Measurements from ENCODE around the gene TNRC18.
"Not testable (repeated sequence)": the region's sequence is repeated elsewhere in the genome, so short reads cannot be mapped to it uniquely, and the experiment has no call there.

Gene TNRC18

DNA sequence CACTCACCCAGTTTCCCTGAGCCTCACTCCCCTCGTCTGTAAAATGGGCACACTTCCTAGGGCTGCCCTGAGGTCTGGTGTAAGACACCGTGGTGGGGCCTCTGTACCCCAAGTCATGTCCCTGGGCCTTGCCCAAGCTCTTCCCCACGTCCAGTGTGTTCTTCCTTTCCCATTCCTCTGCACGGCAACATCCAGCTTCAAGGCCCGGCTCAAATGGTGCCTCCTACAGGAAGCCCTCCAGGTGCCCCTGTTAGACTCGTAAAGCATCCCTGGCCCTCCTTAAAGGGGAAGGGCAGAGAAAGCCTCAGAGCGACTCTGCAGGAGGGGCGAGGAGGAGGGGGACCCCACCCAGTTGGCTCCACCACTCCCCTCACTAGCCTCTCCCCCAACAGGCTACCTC is 132.3 kb downstream of the TNRC18 start:
- DNase-seq (ENCODE audit: low spot score) = no peak

DNA sequence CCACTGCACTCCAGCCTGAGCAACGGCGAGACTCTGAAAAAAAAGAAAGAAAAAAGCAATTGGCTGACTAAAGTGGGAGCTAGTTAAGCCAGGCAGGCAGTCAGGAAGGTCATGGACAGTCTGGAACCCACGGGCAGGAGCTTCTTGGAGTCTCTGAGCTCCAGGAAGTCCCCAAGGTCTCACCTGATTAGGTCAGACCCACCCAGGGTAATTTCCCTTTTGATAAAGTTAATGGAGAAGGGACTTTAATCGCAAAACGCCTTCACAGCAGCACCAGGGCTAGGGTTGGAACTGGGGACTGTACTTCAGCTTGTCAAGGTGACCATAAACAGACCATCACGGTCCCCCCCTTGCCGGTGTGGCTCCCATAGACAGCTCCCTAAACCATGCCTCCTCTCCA is 134.3 kb downstream of the TNRC18 start:
- no peak for DNase-seq (ENCODE audit: low spot score)

DNA sequence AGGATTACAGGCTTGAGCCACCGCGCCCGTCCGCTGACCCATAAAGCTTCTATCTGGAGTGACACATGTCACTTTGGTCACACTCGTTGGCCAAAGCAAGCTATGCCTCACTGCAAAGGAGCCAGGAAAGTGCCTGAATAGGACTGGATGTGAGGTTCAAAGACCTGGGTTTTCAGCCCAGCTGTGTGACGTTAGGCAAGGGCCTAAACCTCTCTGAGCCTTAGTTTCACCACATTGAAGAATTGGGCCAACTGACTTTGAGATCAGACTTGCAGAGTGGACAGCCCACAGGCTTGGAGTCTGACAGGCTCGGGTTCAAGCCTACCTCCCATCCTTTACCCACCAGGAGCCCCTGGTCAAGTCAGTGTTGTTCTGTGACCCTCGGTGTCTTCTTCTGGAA is 135.1 kb downstream of the TNRC18 start:
- not testable (repeated sequence) for DNase-seq (ENCODE audit: low spot score)

DNA sequence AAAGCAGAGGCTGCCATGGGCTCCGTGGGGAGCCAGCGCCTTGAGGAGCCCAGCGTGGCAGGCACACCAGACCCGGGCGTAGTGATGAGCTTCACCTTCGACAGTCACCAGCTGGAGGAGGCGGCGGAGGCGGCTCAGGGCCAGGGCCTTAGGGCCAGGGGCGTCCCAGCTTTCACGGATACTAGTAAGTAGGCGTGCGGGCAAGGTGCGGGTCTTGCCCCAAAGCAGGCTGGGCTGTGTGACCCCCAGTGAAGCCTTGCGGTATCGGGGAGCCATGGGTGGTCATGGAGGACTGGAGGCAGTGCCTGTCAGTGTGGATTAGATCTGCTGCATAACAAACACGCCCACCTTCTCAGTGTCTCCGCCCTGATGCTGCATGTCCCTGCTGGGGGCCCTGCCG is 135.8 kb downstream of the TNRC18 start:
- DNase-seq (ENCODE audit: low spot score) = no peak

DNA sequence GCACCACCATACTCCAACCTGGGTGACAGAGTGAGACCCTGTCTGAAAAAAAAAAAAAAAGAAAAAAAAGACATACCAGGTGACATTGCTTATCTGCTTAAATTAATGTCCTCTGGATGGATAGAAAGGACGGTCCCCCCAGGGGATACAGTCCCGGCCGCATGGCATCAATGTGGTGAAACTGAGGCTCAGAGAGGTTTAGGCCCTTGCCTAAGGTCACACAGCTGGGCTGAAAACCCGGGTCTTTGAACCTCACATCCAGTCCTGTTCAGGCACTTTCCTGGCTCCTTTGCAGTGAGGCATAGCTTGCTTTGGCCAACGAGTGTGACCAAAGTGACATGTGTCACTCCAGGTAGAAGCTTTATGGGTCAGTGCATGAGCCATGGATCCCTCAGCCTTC is 136.3 kb downstream of the TNRC18 start:
- not testable (repeated sequence) for DNase-seq (ENCODE audit: low spot score)

DNA sequence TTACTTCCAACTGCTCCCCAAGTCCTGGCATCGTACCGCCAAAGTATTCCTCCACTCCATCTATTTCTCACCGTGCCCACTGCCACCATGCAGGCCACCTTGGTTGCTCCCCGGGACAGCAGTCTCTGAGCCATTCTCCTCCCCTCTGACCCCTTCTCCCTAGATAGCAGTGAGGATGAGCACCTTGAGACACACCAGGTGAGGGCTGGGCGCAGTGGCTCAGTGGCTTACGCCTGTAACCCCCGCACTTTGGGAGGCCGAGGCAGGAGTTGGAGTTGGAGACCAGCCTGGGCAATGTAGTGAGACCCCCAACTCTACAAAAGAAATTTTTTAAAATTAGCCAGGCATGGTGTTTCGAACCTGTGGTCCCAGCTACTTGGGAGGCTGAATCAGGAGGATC is 136.7 kb downstream of the TNRC18 start:
- no peak for DNase-seq (ENCODE audit: low spot score)

DNA sequence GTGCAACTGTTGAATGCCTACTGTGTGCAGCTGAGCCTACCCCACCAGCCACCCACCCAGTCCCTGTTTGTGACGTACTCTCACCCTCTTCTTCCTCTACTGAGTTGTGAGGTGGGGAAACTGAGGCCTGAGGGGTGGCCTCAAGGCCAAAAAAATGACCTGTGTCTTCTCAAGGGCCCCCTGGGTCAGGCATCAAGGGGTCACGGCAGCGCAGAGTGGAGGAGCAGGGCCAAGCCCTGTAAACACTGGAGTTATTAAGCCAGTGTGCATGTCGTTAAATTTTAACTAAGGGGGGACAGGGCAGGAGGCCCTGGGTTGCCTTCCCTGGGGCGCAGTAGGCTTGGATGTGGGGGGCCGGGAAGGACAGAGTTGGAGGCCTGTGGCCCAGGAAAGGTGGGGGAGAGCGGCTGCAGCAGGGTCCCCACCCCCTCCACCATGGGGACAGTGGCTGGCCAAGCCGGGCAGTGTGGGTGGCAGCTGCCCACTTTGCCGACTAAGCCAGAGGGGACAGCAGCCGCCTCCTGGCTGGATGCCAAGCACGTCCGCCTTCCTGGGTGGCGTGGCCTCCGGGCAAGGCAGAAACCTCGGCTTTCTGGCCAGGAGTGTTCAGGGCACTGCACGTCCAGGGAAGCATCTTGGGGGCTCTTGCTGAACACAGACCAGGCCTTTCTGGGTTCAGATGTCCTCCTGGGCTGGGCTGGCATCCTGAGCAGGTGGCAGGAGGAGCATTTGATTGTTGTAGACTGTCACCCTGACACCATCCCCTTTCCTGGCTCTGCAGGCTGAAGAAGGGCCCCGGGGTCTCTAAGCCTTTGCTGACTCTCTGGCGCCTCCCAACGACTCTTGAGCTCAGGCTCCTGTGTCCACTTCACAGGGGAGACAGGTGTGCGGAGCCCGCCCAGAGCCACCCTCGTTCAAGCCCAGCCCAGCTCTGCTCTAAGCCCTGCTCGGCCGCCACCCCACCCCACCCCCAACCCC is 139.0 kb downstream of the TNRC18 start:
- DNase-seq (ENCODE audit: low spot score) = no peak

DNA sequence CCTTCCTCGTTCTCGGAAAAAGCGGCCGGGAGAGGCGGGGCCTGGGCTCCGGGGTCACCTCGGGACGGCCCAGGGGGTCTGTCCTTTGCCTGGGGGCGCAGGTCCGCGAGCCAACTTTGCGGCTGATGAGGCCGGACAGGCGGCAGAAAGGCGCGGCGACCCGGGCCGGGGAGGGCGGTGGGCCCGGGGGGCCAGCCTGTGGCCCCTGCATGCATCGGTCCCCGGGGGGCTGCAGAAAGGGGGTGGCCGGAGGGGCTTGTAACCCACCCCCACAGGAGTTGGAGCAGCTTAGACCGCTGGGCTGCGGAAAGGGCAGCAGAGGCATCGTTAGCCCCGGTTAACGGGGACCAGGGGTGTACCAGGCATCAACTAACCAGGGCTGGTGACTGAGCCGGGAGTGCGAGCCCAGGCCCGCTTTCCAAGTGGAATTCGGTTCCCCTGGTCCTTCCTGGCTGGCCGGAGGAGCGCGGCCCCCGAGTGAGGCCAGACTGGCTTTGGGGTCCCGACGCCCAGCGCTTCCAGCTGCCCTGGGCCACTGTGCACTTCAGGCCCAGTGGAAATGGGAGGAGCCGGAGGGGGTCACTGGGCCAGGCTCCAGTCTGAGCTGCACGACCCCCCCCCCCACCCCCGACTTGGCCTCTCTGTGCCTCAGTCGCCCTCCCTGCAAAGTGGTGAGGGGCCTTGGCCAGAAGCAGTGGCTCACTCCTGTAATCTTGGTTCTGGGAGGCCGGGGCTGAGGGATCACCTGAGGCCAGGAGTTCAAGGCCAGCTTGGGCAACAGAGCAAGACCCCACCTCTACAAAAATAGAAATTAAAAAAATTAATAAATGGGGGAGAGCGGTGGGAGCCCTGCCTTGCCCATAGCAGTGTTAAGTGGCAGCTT is 140.0 kb downstream of the TNRC18 start:
- no peak for DNase-seq (ENCODE audit: low spot score)

DNA sequence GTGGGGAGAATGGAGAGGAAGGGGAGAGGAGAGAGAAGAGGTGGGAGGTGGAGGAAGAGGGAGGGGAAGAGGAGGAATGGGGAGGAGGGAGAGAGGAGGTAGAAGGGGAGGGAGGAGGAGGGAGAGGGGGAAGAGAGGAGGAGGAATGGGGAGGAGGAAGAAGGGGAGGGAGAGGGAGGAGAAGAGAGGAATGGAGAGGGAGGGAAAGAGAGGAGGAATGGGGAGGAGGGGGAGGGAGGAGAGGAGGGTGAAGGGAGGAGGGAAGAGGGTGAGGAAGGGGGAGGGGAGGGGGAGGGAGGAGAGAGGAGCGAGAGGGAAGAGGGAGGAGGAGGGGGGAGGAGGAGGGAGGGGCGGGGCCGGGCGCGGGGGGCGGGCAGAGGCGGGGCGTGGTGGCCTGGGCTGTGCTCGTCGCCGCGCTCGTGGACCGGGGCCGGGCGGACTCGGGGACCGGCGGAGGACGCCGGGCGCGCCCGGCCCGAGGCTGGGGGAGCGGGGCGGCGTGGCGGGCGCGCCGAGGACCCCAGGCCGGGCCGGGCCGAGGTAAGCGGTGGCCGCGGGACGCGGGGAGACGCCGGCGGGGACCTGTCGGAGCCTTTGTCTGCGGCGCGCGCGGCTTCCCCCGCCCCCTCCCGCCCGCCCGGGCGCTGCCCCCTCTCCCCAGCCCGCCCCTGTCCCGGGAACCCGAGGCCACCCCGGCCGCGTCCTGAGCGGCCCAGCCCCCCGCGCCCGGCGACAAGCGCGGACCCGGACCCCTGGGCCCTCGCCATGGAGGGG is 140.9 kb downstream of the TNRC18 start, which contains the start of gene SLC29A4:
SLC29A4 (plus strand) TSS at position 401 of the 774 bp plus-strand sequence. CDS start 4,874 bp downstream, outside the sequence.
- DNase-seq (ENCODE audit: low spot score) = peak; percentile 23

DNA sequence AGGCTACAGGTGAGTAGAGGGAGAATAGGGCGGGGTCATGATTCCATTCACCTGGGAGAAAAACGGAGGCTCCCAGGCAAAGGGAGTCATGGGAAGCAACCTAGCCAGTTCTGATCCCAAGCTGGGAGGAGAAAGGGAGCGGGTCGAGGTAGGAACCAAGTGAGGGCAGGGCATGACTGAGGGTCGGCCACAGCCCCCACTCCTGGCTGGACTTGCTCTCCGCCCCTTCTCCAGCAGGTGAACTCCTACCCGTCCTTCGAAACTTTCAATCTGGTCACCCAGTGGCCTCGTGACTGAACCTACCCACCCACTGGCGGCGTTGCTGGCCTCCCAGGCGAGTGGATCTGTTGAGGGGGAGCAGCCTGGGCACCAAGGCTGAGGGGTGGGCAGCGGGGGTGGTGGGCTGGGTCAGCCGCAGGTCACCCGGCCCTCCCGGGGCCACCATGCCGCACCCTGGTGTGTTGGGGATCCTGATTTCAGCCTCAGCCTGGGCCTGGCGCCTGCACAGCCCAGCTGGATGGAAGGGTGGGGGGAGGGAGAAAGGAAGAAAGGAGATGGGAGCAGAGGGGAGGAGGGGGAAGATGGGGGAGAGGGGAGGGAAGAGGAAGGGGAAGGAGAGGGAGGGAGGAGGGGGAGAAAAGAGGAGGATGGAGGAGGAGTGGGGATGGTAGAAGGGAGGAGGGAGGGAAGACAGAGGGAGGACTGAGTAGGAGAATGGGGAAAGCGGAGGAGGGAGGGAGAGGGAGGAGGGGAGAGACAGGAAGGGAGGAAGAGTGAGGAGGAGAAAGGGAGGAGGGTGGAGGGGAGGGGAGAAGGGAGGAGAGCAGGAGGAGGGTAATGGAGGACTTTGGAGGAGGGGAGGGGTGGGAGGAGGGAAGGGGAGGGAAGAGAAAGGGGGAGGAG is 141.8 kb downstream of the TNRC18 start:
- DNase-seq (ENCODE audit: low spot score) = not testable (repeated sequence)

DNA sequence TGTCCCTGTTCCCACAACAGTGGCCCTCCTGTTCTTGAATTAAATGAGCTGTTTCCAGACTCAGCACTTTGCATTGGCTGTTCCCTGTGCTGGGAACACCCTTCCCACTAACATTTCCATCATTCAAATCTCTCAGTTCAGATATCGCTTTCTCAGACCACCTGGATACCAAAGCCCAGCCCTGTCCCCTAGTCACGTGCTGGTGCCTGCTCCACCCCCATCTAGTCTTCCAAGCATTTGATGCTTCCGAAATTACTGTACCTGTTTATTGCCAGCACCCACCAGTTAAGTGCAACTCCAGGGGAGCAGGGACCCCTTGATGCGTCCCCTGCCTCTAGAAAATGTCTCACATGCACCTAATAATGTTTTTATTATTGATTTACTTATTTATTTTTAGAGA is 143.9 kb downstream of the TNRC18 start:
- no peak for DNase-seq (ENCODE audit: low spot score)

DNA sequence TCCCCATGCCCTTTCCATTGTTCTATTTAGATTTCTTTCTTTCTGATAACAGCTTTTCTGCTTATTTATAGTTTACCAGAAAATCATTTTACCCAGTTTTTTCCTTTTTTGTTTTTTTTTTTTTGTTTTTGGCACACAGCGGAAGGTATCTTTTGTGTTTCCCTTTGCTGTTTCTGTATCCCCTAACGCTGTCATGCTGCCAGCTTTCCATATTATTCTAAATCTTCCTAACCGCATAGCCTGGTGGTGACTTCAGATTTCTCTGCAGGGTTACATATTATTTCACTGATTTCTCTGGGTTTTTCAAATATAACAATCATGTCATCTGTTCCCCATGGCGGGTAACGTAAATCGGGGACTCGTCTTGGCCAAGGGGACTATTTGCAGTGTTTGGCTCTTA is 144.9 kb downstream of the TNRC18 start:
- DNase-seq (ENCODE audit: low spot score) = no peak

DNA sequence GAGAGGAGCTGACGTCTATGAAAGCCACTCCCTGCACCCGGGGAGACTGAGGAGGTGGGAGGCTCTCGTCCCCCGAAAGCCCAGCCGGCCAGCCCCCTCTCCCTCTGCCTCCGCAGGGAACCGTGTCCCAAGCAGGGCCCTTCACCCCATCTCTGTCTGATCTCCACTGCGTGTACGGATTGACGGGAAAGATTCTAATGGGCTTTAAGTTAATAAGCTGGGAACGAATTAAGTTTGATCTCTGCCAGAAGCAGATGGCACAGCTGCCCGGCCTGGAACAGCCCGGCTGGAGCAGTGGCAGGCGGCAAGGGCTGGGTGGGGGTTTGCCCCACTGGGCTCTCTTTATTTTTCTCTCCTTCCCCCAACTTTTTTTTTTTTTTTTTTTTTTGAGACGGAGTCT is 147.0 kb downstream of the TNRC18 start:
- DNase-seq (ENCODE audit: low spot score) = no peak

DNA sequence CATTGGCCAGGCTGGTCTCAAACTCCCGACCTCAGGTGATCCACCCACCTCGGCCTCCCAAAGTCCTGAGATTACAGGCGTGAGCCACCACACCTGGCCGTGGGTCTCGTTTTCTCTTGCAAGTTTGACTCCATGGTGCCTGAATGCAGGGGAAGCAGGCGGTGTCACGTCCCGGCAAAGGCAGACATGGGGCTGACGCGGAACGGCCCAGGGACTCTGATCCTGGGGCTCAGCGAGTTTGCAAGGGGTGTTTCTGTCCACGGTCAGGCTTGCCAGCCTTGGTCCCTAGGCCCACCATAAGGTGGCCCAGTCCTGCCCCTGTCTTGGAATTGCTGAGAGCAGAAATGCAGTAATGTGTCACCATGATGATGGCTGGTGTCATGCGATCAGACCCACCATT is 147.5 kb downstream of the TNRC18 start:
- DNase-seq (ENCODE audit: low spot score) = not testable (repeated sequence)

DNA sequence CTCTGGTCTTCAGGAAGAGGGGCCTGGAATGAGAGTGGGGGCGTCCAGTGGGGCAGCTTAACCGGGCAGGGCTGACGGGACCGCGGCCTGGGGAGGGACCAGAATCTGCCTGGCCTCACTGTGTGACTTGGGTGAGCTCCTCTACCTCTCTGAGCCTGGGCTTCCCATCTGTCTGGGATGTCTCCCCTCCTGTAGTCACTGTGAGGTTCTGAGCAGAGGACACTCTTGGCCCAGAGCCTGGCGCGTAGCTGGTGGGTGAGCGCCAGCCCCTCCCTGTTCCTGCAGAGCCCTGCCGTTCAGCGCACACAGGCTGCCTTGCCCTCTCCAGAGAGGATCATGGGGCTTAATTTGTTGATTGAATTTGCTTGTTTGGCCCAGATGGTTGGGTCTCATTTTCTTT is 148.1 kb downstream of the TNRC18 start:
- DNase-seq (ENCODE audit: low spot score) = not testable (repeated sequence)

DNA sequence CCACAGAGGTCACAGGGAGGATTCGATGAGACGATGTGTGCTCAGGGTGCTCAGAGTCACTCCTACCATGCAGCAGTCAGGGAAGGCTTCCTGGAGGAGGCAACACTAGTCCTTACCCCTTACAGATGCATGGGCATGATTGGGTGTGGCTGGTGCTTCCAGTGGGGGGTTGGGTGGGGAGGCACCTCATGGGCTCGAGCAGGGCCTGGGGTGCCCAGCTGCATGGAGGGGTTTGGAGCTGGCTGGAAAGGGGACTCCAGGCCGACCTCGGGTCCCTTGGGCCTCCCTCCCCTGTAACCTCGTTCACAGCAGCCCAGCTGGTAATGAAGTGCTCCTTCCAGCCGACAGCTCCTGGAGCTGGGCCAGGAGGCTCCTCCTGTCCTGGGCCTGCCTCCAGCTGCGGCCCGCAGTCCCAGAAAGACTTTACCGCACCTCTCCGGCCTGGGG is 148.6 kb downstream of the TNRC18 start:
- not testable (repeated sequence) for DNase-seq (ENCODE audit: low spot score)

DNA sequence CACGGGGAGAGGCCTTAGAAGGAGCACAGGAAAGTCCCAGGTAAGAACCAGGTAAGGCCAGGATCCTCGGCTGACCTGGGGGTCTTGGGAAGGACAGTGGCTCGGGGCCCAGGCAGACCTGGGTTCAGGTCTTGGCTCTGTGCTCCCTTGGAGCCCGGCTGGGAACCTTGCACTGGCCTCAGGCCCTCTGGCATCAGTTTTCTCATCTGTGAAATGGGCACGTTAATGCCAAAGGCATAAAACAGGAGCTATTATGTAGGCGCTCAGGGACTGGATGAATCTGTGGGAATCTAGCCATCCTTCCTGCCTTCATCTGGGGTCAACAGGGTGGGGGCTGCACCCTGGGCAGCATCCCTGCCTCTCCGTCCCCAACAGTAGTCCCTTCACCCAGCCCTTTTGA is 149.2 kb downstream of the TNRC18 start:
- no peak for DNase-seq (ENCODE audit: low spot score)

DNA sequence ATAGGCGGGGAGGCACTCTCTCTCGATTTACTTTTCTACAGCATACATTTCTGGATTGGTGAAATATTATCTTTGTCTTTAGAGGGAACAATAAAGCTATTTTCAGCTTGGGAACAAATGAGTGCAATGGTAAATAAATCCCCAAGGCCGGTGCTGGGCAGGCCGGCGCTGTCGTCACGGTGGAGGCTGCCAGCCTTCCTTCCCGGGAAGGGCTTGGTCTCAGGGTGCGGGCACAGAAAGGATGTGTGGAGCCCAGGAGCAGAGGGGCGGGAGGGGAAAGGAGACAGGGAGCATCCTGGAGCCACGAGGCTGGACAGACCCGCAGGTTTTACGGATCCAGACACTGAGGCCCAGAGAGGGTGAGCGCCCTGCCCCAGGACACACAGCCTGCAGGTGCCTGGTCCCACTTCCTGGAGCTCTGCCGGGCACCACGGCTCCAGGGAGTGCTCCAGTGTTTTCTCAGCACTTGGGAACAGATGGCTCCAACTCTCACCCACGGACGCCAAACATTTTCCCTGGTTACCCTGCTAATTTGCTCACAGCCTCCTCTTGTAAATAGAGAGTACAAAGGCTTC is 149.7 kb downstream of the TNRC18 start:
- DNase-seq (ENCODE audit: low spot score) = not testable (repeated sequence)

DNA sequence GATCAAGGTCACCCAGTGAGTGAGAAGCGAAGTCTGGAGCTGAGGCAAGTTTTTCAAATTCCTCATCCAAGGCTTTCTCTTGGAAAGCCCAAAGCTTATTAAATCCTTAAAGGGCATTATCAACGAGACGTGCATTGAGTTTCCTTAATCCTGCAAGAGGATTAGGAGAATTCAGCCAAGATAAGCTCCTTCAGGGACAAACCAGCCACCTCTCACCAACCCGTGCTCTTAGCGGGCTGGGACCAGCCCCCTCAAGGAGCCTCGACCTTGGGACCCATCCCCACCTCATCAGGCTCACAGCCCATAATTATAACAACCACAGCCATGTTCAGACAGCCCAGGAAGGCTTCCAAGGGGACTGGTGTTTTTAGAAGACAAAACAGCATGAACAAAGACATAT is 152.8 kb downstream of the TNRC18 start:
- no peak for DNase-seq (ENCODE audit: low spot score)

DNA sequence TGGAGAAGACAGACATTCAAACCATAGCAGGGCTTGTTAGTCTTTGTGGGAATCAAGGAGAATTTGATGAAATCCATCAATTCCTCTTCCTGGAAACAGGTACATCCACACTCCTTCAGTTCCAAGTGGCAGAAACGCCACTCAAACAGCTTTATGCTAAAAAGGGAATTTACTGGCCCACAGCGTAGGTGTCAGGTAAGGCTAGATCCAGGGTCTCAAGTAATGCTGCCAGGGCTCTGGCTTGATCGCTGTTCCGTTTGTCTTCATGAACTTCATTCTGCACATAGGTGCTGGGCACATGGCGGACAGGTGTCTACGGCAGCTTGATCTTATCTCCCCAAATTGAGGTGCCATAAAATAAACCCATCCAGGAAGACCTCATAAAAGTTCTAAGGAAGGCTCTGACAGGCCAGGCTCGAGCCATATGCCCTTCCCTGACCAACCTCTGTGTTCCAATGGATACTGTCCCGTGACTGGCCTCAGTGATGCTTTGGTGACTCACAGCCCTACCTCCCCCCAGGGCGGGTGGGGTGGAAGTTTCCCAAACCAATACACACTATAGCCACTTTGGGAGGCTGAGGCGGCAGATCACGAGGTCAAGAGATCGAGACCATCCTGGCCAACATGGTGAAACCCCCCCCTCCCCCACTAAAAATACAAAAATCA is 153.5 kb downstream of the TNRC18 start:
- not testable (repeated sequence) for DNase-seq (ENCODE audit: low spot score)

Measured in CD4-positive, alpha-beta T cell treated with Interleukin-6 at 100 ng/mL for 8 hours (primary cell).